Trophoblast cell (in vitro differentiated cells and primary cell): ENCODE data around the gene NEK5.
A peak's percentile ranks its signal among the peaks of the same experiment; 100 is the strongest.
"Not testable (repeated sequence)": the region's sequence is repeated elsewhere in the genome, so short reads cannot be mapped to it uniquely, and the experiment has no call there.

ENCODE experiments used
- DNase-seq, 2 donors: peaks; one replicate each; pipeline ENCODE4 v3.0.0-alpha.2; 2016
- H2AFZ ChIP-seq: 2 replicates; pipeline ENCODE4 v1.6.1; 2013; ENCODE audit warnings: low read length, moderate library complexity, mild to moderate bottlenecking; ENCODE audit not compliant: insufficient read depth, poor library complexity
- H2AK5ac ChIP-seq: 2 replicates; pipeline ENCODE4 v1.6.1; 2013; ENCODE audit warnings: mild to moderate bottlenecking, low read length
- H2BK120ac ChIP-seq: 2 replicates; pipeline ENCODE4 v1.6.1; 2013; ENCODE audit warnings: low read length, mild to moderate bottlenecking, moderate library complexity; ENCODE audit not compliant: insufficient read depth, poor library complexity
- H2BK12ac ChIP-seq: 2 replicates; pipeline ENCODE4 v1.6.1; 2013; ENCODE audit warnings: mild to moderate bottlenecking, low read length, moderate library complexity
- H2BK5ac ChIP-seq: 2 replicates; pipeline ENCODE4 v1.6.1; 2013; ENCODE audit warnings: low read length, low read depth, moderate library complexity, mild to moderate bottlenecking; ENCODE audit not compliant: poor library complexity
- H3K14ac ChIP-seq: 2 replicates; pipeline ENCODE4 v1.6.1; 2013; ENCODE audit warnings: mild to moderate bottlenecking, low read length
- H3K18ac ChIP-seq: 2 replicates; pipeline ENCODE4 v1.6.1; 2013; ENCODE audit warnings: mild to moderate bottlenecking, low read length
- H3K23ac ChIP-seq: 2 replicates; pipeline ENCODE4 v1.6.1; 2013; ENCODE audit warnings: low read length
- H3K27ac ChIP-seq: 2 replicates; pipeline ENCODE4 v1.5.1; 2013; ENCODE audit warnings: low read depth, mild to moderate bottlenecking, inconsistent platforms, low read length, moderate library complexity
- H3K27me3 ChIP-seq: 2 replicates; pipeline ENCODE4 v1.6.1; 2013; ENCODE audit warnings: inconsistent platforms, mild to moderate bottlenecking, low read length, moderate library complexity; ENCODE audit not compliant: insufficient read depth
- H3K36me3 ChIP-seq, 2 experiments: 1 replicate in 1 of 2; 2 replicates in 1 of 2; pipeline ENCODE4 v1.6.1; 2013; ENCODE audit warnings: low read length in 2 of 2, mild to moderate bottlenecking in 2 of 2, moderate library complexity in 1 of 2; ENCODE audit not compliant: insufficient read depth in 2 of 2, control insufficient read depth in 1 of 2
- H3K4ac ChIP-seq: 2 replicates; pipeline ENCODE4 v1.6.1; 2013; ENCODE audit warnings: low read depth, mild to moderate bottlenecking, low read length, moderate library complexity
- H3K4me1 ChIP-seq, 2 experiments: 1 replicate in 1 of 2; 2 replicates in 1 of 2; pipeline ENCODE4 v1.6.1; 2013; ENCODE audit warnings: low read length in 2 of 2, mild to moderate bottlenecking in 2 of 2, moderate library complexity in 1 of 2; ENCODE audit not compliant: insufficient read depth in 2 of 2, control insufficient read depth in 1 of 2
- H3K4me2 ChIP-seq: 2 replicates; pipeline ENCODE4 v1.6.1; 2013; ENCODE audit warnings: inconsistent platforms, mild to moderate bottlenecking, low read length, moderate library complexity
- H3K4me3 ChIP-seq: 2 replicates; pipeline ENCODE4 v1.5.1; 2013; ENCODE audit warnings: mild to moderate bottlenecking, low read depth, low read length, inconsistent platforms
- H3K79me1 ChIP-seq: one replicate; pipeline ENCODE4 v1.6.1; 2013; ENCODE audit warnings: low read length
- H3K79me2 ChIP-seq: 2 replicates; pipeline ENCODE4 v1.6.1; 2013; ENCODE audit warnings: low read length, mild to moderate bottlenecking; ENCODE audit not compliant: control insufficient read depth, insufficient read depth, poor library complexity
- H3K9ac ChIP-seq: 2 replicates; pipeline ENCODE4 v1.6.1; 2013; ENCODE audit warnings: mild to moderate bottlenecking, low read length
- H3K9me3 ChIP-seq: 2 replicates; pipeline ENCODE4 v1.6.1; 2013; ENCODE audit warnings: low read depth, mild to moderate bottlenecking, control low read depth, inconsistent platforms, low read length; ENCODE audit not compliant: insufficient read depth
- H4K12ac ChIP-seq: 2 replicates; pipeline ENCODE4 v1.6.1; 2013; ENCODE audit warnings: low read depth, mild to moderate bottlenecking, low read length, moderate library complexity
- H4K8ac ChIP-seq: 2 replicates; pipeline ENCODE4 v1.6.1; 2013; ENCODE audit warnings: low read depth, mild to moderate bottlenecking, low read length, moderate library complexity
- H4K91ac ChIP-seq: one replicate; pipeline ENCODE4 v1.6.1; 2013; ENCODE audit warnings: low read depth, mild to moderate bottlenecking, low read length, moderate library complexity
- WGBS: extraction: QIAGEN DNeasy Blood & Tissue Kit; methylation state at CpG from one replicate; pipeline ENCODE4 v1.1.7; 2013; ENCODE audit warnings: missing lambda C conversion rate; ENCODE audit not compliant: insufficient read length, insufficient coverage; ENCODE audit errors: extremely low coverage; 5-methylcytosine and 5-hydroxymethylcytosine counted together

Gene NEK5

DNA sequence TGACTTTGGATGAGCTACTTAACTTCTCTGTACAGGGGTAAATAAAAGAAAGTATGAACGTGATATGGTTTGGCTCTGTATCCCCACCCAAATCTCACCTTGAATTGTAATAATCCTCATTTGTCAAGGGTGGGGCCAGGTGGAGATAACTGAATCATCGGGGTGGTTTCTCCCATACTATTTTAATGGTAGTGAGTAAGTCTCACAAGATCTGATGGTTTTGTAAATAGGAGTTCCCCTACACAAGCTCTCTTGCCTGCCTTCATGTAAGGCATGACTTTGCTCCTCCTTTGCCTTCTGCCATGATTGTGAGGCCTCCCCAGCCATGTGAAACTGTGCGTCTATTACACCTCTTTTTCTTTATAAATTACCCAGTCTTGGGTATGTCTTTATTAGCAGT lies 43.9 kb downstream of the NEK5 start:
- not testable (repeated sequence) for H4K12ac ChIP-seq, H2BK120ac ChIP-seq, H3K4me1 ChIP-seq, H3K4me3 ChIP-seq, H2BK5ac ChIP-seq, H4K8ac ChIP-seq, H3K79me1 ChIP-seq, H2AK5ac ChIP-seq, H3K14ac ChIP-seq, H3K36me3 ChIP-seq, H3K4ac ChIP-seq, H3K23ac ChIP-seq, H3K27me3 ChIP-seq, H3K9me3 ChIP-seq, H3K4me2 ChIP-seq, H4K91ac ChIP-seq, H3K9ac ChIP-seq, H3K18ac ChIP-seq, H2AFZ ChIP-seq, H2BK12ac ChIP-seq, H3K27ac ChIP-seq, H3K79me2 ChIP-seq
- no CpG with 5 or more reads among the region's 3 CpGs for WGBS
- peak in 1 of 2 donors; percentile 4 for DNase-seq

DNA sequence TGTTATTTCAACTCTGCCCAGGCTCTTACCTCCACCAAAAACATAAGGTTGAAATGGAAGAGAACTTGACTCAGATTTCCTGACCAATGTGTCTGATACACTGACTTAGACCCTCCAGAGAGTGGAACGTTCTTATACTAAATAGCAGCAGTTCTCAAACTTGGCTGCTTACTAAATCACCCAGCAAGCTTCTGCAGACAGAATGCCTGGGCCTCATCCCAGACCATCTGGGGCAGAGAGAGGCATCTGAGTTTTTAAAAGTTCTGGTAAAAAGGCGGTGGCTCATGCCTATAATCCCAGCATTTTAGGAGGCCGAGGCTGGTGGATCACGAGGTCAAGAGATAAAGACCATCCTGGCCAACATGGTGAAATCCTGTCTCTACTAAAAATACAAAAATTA lies 46.3 kb downstream of the NEK5 start:
- Histone ChIP-seq H3K27ac (no peak overlapping the region), H2BK12ac (no peak overlapping the region), H3K14ac (no peak overlapping the region), H2BK120ac (no peak overlapping the region), H4K91ac (no peak overlapping the region), H4K8ac (no peak overlapping the region), H3K36me3 (no peaks in the 10 kb centered on the region), H3K4ac (no peak overlapping the region), H4K12ac (no peak overlapping the region), H3K4me1 (no peaks in the 10 kb centered on the region), H3K9me3 (no peaks in the 10 kb centered on the region), H3K4me2 (no peak overlapping the region), H3K79me1 (no peaks in the 10 kb centered on the region), H3K27me3 (no peaks in the 10 kb centered on the region), H3K18ac (no peak overlapping the region), H3K23ac (no peak overlapping the region), H2AK5ac (no peak overlapping the region), H3K9ac (no peak overlapping the region), H3K4me3 (no peak overlapping the region), H3K79me2 (no peaks in the 10 kb centered on the region), H2AFZ (no peak overlapping the region), H2BK5ac (no peak overlapping the region)
- no peak for DNase-seq
- no CpG with 5 or more reads among the region's 4 CpGs for WGBS

GRCh38 chr13:52079891-52080290 lies 49.0 kb downstream of the NEK5 start:
- not testable (repeated sequence) for H2BK12ac ChIP-seq, H3K36me3 ChIP-seq, DNase-seq, H4K12ac ChIP-seq, H3K4ac ChIP-seq, H2AFZ ChIP-seq, H3K79me1 ChIP-seq, H3K27ac ChIP-seq, H3K23ac ChIP-seq, H3K18ac ChIP-seq, H3K27me3 ChIP-seq, H3K14ac ChIP-seq, H4K91ac ChIP-seq, H2BK5ac ChIP-seq, H3K79me2 ChIP-seq, H3K9ac ChIP-seq, H2BK120ac ChIP-seq, H3K4me1 ChIP-seq, H3K4me2 ChIP-seq, H3K9me3 ChIP-seq, H4K8ac ChIP-seq, H3K4me3 ChIP-seq, H2AK5ac ChIP-seq
- WGBS, result no CpG with 5 or more reads among the region's 36 CpGs

DNA sequence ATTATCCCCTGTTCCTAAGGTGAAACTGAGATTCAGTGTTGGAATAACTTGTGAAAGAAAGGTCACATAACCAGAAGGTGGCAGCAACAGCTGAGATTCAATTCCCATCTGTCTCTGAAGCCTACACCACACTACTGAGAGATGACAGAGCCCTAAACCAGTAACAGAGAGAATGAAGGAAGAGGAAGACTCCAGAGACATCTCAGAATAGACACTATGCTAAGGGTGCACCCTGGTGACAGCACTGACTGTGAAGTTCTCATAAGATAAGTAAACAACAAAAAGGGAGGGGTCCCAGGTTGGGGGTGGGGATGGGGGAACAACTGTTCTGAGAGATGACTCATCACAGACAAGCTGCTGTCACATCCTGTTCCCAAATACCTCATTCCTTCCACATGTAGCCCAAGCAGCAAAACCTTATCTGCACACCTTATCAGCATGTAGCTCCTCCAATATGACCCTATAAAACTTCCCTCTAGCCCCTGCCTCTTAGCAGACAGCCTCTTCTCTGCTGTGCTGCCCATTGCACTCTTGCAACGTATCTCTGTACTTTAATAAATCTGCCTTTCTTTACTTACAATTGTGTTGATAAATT lies 57.8 kb downstream of the NEK5 start:
- no peaks in the 10 kb centered on the region for H3K27me3 ChIP-seq
- no peak overlapping the region for H2AFZ ChIP-seq
- H3K4ac ChIP-seq, result no peak overlapping the region
- H4K91ac ChIP-seq, result no peak overlapping the region
- no peak overlapping the region for H2BK12ac ChIP-seq
- H3K18ac ChIP-seq, result no peak overlapping the region
- H2BK5ac ChIP-seq, result no peak overlapping the region
- peak; percentile 30 to 66 for DNase-seq
- H3K79me2 ChIP-seq, result no peaks in the 10 kb centered on the region
- H3K4me3 ChIP-seq, result no peak overlapping the region
- no peak overlapping the region for H3K23ac ChIP-seq
- peaks cover 0 to 1% of the 10 kb centered on the region in 2 experiments for H3K36me3 ChIP-seq
- no peak overlapping the region for H4K8ac ChIP-seq
- H3K9ac ChIP-seq, result no peak overlapping the region
- no peak overlapping the region for H3K4me2 ChIP-seq
- H3K27ac ChIP-seq, result no peak overlapping the region
- no peaks in the 10 kb centered on the region for H3K4me1 ChIP-seq
- H2AK5ac ChIP-seq, result no peak overlapping the region
- H3K14ac ChIP-seq, result no peak overlapping the region
- no peak overlapping the region for H2BK120ac ChIP-seq
- no CpG with 5 or more reads among the region's 1 CpG for WGBS
- H3K9me3 ChIP-seq, result peaks cover 10% of the 10 kb centered on the region
- H4K12ac ChIP-seq, result no peak overlapping the region
- H3K79me1 ChIP-seq, result no peaks in the 10 kb centered on the region
